GM18498 (cell line): Measurements from ENCODE around the gene ZNF573.
"Not testable (repeated sequence)": the region's sequence is repeated elsewhere in the genome, so short reads cannot be mapped to it uniquely, and the experiment has no call there.

Experiments used
- ATAC-seq: cut with Tn5 transposase; IDR thresholded peaks from one replicate; pipeline ENCODE4 v1.9.1; 2021; ENCODE audit warnings: mild to moderate bottlenecking, moderate library complexity; ENCODE audit not compliant: unreplicated experiment

Gene ZNF573

GRCh38 chr19:37779127-37780005, at the start of gene ZNF573:
TSS of gene ZNF573 (minus strand) at chr19:37779586. CDS start at chr19:37773729, 5,857 bp downstream.
- ATAC-seq, result peak; percentile 94

GRCh38 chr19:37817180-37817981, 38.0 kb upstream of the ZNF573 start:
- no peak for ATAC-seq

- not testable (repeated sequence) for ATAC-seq
Measured at GRCh38 chr19:37815611-37816010, 36.2 kb upstream of the ZNF573 start.

GRCh38 chr19:37813340-37813739, 34.0 kb upstream of the ZNF573 start:
- no peak for ATAC-seq

GRCh38 chr19:37809366-37809765, 30.0 kb upstream of the ZNF573 start:
- no peak for ATAC-seq

GRCh38 chr19:37803249-37803840, 24.0 kb upstream of the ZNF573 start:
- ATAC-seq, result no peak

GRCh38 chr19:37790244-37790925, 11.0 kb upstream of the ZNF573 start:
- no peak for ATAC-seq

GRCh38 chr19:37778613-37779126, 716 bp downstream of the ZNF573 start:
- ATAC-seq, result no peak

- no peak for ATAC-seq
Measured at GRCh38 chr19:37770985-37771384, 8.4 kb downstream of the ZNF573 start.

GRCh38 chr19:37763488-37763887, 15.9 kb downstream of the ZNF573 start:
- ATAC-seq, result no peak

GRCh38 chr19:37757683-37758082, 21.7 kb downstream of the ZNF573 start:
- not testable (repeated sequence) for ATAC-seq

- no peak for ATAC-seq
Measured at GRCh38 chr19:37738371-37738770, 41.0 kb downstream of the ZNF573 start.

- ATAC-seq, result no peak
Measured at GRCh38 chr19:37725181-37725580, 54.2 kb downstream of the ZNF573 start.

- no peak for ATAC-seq
Measured at GRCh38 chr19:37719927-37720265, 59.5 kb downstream of the ZNF573 start.

GRCh38 chr19:37719111-37719926, 60.1 kb downstream of the ZNF573 start, which contains the start of gene ZNF607:
TSS of gene ZNF607 (minus strand) at chr19:37719761. CDS start at chr19:37711618, 8,143 bp downstream.
- ATAC-seq, result peak; percentile 93

- ATAC-seq, result no peak
Measured at GRCh38 chr19:37718304-37718703, 61.1 kb downstream of the ZNF573 start.

- no peak for ATAC-seq
Measured at GRCh38 chr19:37716140-37716539, 63.2 kb downstream of the ZNF573 start.

GRCh38 chr19:37706052-37706605, 73.3 kb downstream of the ZNF573 start:
- no peak for ATAC-seq

GRCh38 chr19:37699057-37699456, 80.3 kb downstream of the ZNF573 start:
- no peak for ATAC-seq
